ENCODE measurements around the gene DNAJB2.

The DNAJB2 gene

GRCh38 chr2:219314804-219315468 is 35.8 kb downstream of the DNAJB2 start:
- no peak for DNase-seq
- TF ChIP-seq GATA1 (IDR thresholded peaks at IDR 0.05; ENCODE audit: low read depth, low read length) (no peak), POLR2A (IDR thresholded peaks at IDR 0.05; ENCODE audit: low read length) (no peak)

GRCh38 chr2:219323434-219323833 is 44.3 kb downstream of the DNAJB2 start:
- no peak for DNase-seq
- TF ChIP-seq GATA1 (IDR thresholded peaks at IDR 0.05; ENCODE audit: low read depth, low read length) (no peak), POLR2A (IDR thresholded peaks at IDR 0.05; ENCODE audit: low read length) (no peak)

- DNase-seq, result no peak
- TF ChIP-seq POLR2A (IDR thresholded peaks at IDR 0.05; ENCODE audit: low read length) (no peak), GATA1 (IDR thresholded peaks at IDR 0.05; ENCODE audit: low read depth, low read length) (no peak)
These were observed 46.0 kb downstream of the DNAJB2 start for GRCh38 chr2:219325136-219325535.

GRCh38 chr2:219325657-219326315 is 46.6 kb downstream of the DNAJB2 start:
- no peak for TF ChIP-seq GATA1 (IDR thresholded peaks at IDR 0.05; ENCODE audit: low read depth, low read length)
- no peak for TF ChIP-seq POLR2A (IDR thresholded peaks at IDR 0.05; ENCODE audit: low read length)
- peak in 1 of 2 experiments; percentile 9 for DNase-seq

- TF ChIP-seq GATA1 (IDR thresholded peaks at IDR 0.05; ENCODE audit: low read depth, low read length) (no peak), POLR2A (IDR thresholded peaks at IDR 0.05; ENCODE audit: low read length) (no peak)
These were observed 48.6 kb downstream of the DNAJB2 start for GRCh38 chr2:219327719-219328118.

GRCh38 chr2:219331560-219332213 is 52.5 kb downstream of the DNAJB2 start:
- TF ChIP-seq POLR2A (IDR thresholded peaks at IDR 0.05; ENCODE audit: low read length), result no peak
- TF ChIP-seq GATA1 (IDR thresholded peaks at IDR 0.05; ENCODE audit: low read depth, low read length), result no peak
- peak; percentile 34 to 47 for DNase-seq

More at GRCh38 chr2:219327719-219328118, 48.6 kb downstream of the DNAJB2 start:
- no peak for DNase-seq

GRCh38 chr2:219332542-219332941 is 53.4 kb downstream of the DNAJB2 start, which contains the start of gene RESP18:
Gene RESP18, minus strand, starts transcription at chr2:219332744.
- TF ChIP-seq GATA1 (IDR thresholded peaks at IDR 0.05; ENCODE audit: low read depth, low read length) (no peak), POLR2A (IDR thresholded peaks at IDR 0.05; ENCODE audit: low read length) (no peak)
- DNase-seq, result no peak

GRCh38 chr2:219334076-219334475 is 54.9 kb downstream of the DNAJB2 start:
- TF ChIP-seq GATA1 (IDR thresholded peaks at IDR 0.05; ENCODE audit: low read depth, low read length) (no peak), POLR2A (IDR thresholded peaks at IDR 0.05; ENCODE audit: low read length) (no peak)
- no peak for DNase-seq

GRCh38 chr2:219335373-219335786 is 56.2 kb downstream of the DNAJB2 start:
- TF ChIP-seq POLR2A (IDR thresholded peaks at IDR 0.05; ENCODE audit: low read length) (no peak), GATA1 (IDR thresholded peaks at IDR 0.05; ENCODE audit: low read depth, low read length) (no peak)
- DNase-seq, result no peak
